Fibroblast of mammary gland (primary cell): ENCODE measurements around the gene UBE2G2.

Source experiments
- DNase-seq: peaks from one replicate; pipeline ENCODE4 v3.0.0-alpha.2; 2010; ENCODE audit warnings: low read depth
- H3K4me3 ChIP-seq: 2 replicates; pipeline ENCODE4 v1.5.1; 2011; ENCODE audit warnings: low read depth, mild to moderate bottlenecking, low read length, moderate library complexity; ENCODE audit not compliant: control insufficient read depth
- CTCF ChIP-seq: conservative IDR thresholded peaks from 2 replicates; pipeline ENCODE4 v1.5.1; 2011; ENCODE audit warnings: low read depth, low read length, inconsistent platforms; ENCODE audit not compliant: control insufficient read depth, insufficient read depth

The UBE2G2 gene

GRCh38 chr21:44722731-44723130 lies 78.9 kb downstream of the UBE2G2 start:
- TF ChIP-seq CTCF: no peak
- DNase-seq: no peak
- H3K4me3 ChIP-seq: no peak overlapping the region

GRCh38 chr21:44720170-44720569 lies 81.5 kb downstream of the UBE2G2 start:
- no peak for TF ChIP-seq CTCF
- no peak overlapping the region for H3K4me3 ChIP-seq
- DNase-seq: no peak
